Hypothalamus (tissue), 51 donors: ENCODE data around the gene FAM117A.
"Not testable (repeated sequence)": the region's sequence is repeated elsewhere in the genome, so short reads cannot be mapped to it uniquely, and the experiment has no call there.

Experiments used
- DNase-seq, 51 donors: peaks; one replicate each; lab custom pipeline; 2025; lab: John Stamatoyannopoulos, UW

Gene FAM117A

GRCh38 chr17:49764559-49765180, 739 bp upstream of the FAM117A start:
- no peak for DNase-seq

- DNase-seq = no peak
These were observed 1.6 kb downstream of the FAM117A start for GRCh38 chr17:49762151-49762941.

- no peak for DNase-seq
These were observed 2.9 kb downstream of the FAM117A start for GRCh38 chr17:49760932-49761558.

- DNase-seq = no peak
These were observed 3.6 kb downstream of the FAM117A start for GRCh38 chr17:49760296-49760695.

- DNase-seq = no peak
These were observed 4.7 kb downstream of the FAM117A start for GRCh38 chr17:49759203-49759602.

GRCh38 chr17:49758464-49759010, 5.4 kb downstream of the FAM117A start:
- DNase-seq = not testable (repeated sequence)

GRCh38 chr17:49757151-49757777, 6.7 kb downstream of the FAM117A start:
- no peak for DNase-seq

- DNase-seq = no peak
These were observed 7.4 kb downstream of the FAM117A start for GRCh38 chr17:49756323-49757150.

GRCh38 chr17:49755663-49756283, 8.2 kb downstream of the FAM117A start:
- DNase-seq = no peak

- DNase-seq = no peak
These were observed 10.0 kb downstream of the FAM117A start for GRCh38 chr17:49753959-49754391.

- no peak for DNase-seq
These were observed 11.4 kb downstream of the FAM117A start for GRCh38 chr17:49752508-49752907.

- no peak for DNase-seq
These were observed 14.2 kb downstream of the FAM117A start for GRCh38 chr17:49749730-49750129.

- DNase-seq = no peak
These were observed 15.1 kb downstream of the FAM117A start for GRCh38 chr17:49748791-49749190.

- no peak for DNase-seq
These were observed 15.7 kb downstream of the FAM117A start for GRCh38 chr17:49748223-49748622.

- no peak for DNase-seq
These were observed 16.3 kb downstream of the FAM117A start for GRCh38 chr17:49747632-49748031.

- DNase-seq = no peak
These were observed 17.0 kb downstream of the FAM117A start for GRCh38 chr17:49746791-49747490.

- no peak for DNase-seq
These were observed 18.5 kb downstream of the FAM117A start for GRCh38 chr17:49745175-49746139.

GRCh38 chr17:49742166-49742638, 21.7 kb downstream of the FAM117A start:
- DNase-seq = no peak
